ENCODE results near the gene MAPK14.
A peak's percentile ranks its signal among the peaks of the same experiment; 100 is the strongest.

The MAPK14 gene

GRCh38 chr6:36115412-36115811, 87.8 kb downstream of the MAPK14 start:
- no peak for TF ChIP-seq EZH2 (IDR thresholded peaks at IDR 0.05; ENCODE audit: borderline replicate concordance, low read length)
- TF ChIP-seq CTCF (IDR thresholded peaks at IDR 0.05; ENCODE audit: low read length) = no peak
- Histone ChIP-seq H3K9me3 (ENCODE audit: low read length) (no peaks in the 10 kb centered on the region), H3K27me3 (ENCODE audit: insufficient read depth, low read length) (no peaks in the 10 kb centered on the region), H3K79me2 (ENCODE audit: insufficient read depth, low read length) (no peaks in the 10 kb centered on the region), H4K20me1 (ENCODE audit: insufficient read depth, low read length) (no peaks in the 10 kb centered on the region), H3K4me1 (ENCODE audit: insufficient read depth, low read length, severe bottlenecking) (peaks cover 67% of the 10 kb centered on the region), H3K36me3 (ENCODE audit: insufficient read depth, low read length) (no peaks in the 10 kb centered on the region), H3F3A (ENCODE audit: insufficient read depth, low read length) (no peaks in the 10 kb centered on the region), H3K9me2 (ENCODE audit: low read depth, low read length) (no peaks in the 10 kb centered on the region), H3K27ac (ENCODE audit: low read depth, low read length, poor library complexity, severe bottlenecking) (peak overlapping the region; percentile 91), H2AFZ (ENCODE audit: low read length) (no peak overlapping the region), H3K4me3 (ENCODE audit: low read depth, low read length, poor library complexity, severe bottlenecking) (no peak overlapping the region), H3K4me2 (ENCODE audit: low read length) (peak overlapping the region; percentile 51; the same call in 1 of the 2 replicates), H3K9ac (ENCODE audit: low read length) (no peak overlapping the region)

- H3K36me3 ChIP-seq (ENCODE audit: insufficient read depth, low read length) = no peaks in the 10 kb centered on the region
- no peaks in the 10 kb centered on the region for H3K9me3 ChIP-seq (ENCODE audit: low read length)
- H3K79me2 ChIP-seq (ENCODE audit: insufficient read depth, low read length) = no peaks in the 10 kb centered on the region
- TF ChIP-seq CTCF (IDR thresholded peaks at IDR 0.05; ENCODE audit: low read length) (no peak), EZH2 (IDR thresholded peaks at IDR 0.05; ENCODE audit: borderline replicate concordance, low read length) (no peak)
- no peak overlapping the region for H2AFZ ChIP-seq (ENCODE audit: low read length)
- no peak overlapping the region for H3K4me3 ChIP-seq (ENCODE audit: low read depth, low read length, poor library complexity, severe bottlenecking)
- peak overlapping the region; percentile 91 for H3K27ac ChIP-seq (ENCODE audit: low read depth, low read length, poor library complexity, severe bottlenecking)
- H3K4me2 ChIP-seq (ENCODE audit: low read length) = no peak overlapping the region
- peaks cover 67% of the 10 kb centered on the region for H3K4me1 ChIP-seq (ENCODE audit: insufficient read depth, low read length, severe bottlenecking)
- no peak overlapping the region for H3K9ac ChIP-seq (ENCODE audit: low read length)
- no peaks in the 10 kb centered on the region for H3K9me2 ChIP-seq (ENCODE audit: low read depth, low read length)
- no peaks in the 10 kb centered on the region for H4K20me1 ChIP-seq (ENCODE audit: insufficient read depth, low read length)
- no peaks in the 10 kb centered on the region for H3F3A ChIP-seq (ENCODE audit: insufficient read depth, low read length)
- no peaks in the 10 kb centered on the region for H3K27me3 ChIP-seq (ENCODE audit: insufficient read depth, low read length)
Observed at GRCh38 chr6:36116066-36116864, 88.7 kb downstream of the MAPK14 start.

GRCh38 chr6:36116943-36117342, 89.3 kb downstream of the MAPK14 start:
- Histone ChIP-seq H3K27ac (ENCODE audit: low read depth, low read length, poor library complexity, severe bottlenecking) (peak overlapping the region; percentile 91), H3K79me2 (ENCODE audit: insufficient read depth, low read length) (no peaks in the 10 kb centered on the region), H3K36me3 (ENCODE audit: insufficient read depth, low read length) (no peaks in the 10 kb centered on the region), H3K9me2 (ENCODE audit: low read depth, low read length) (no peaks in the 10 kb centered on the region), H3K4me3 (ENCODE audit: low read depth, low read length, poor library complexity, severe bottlenecking) (no peak overlapping the region), H4K20me1 (ENCODE audit: insufficient read depth, low read length) (no peaks in the 10 kb centered on the region), H3K9me3 (ENCODE audit: low read length) (no peaks in the 10 kb centered on the region), H3K27me3 (ENCODE audit: insufficient read depth, low read length) (no peaks in the 10 kb centered on the region), H3K4me1 (ENCODE audit: insufficient read depth, low read length, severe bottlenecking) (peaks cover 73% of the 10 kb centered on the region), H3K4me2 (ENCODE audit: low read length) (no peak overlapping the region), H3F3A (ENCODE audit: insufficient read depth, low read length) (no peaks in the 10 kb centered on the region), H3K9ac (ENCODE audit: low read length) (no peak overlapping the region), H2AFZ (ENCODE audit: low read length) (no peak overlapping the region)
- TF ChIP-seq EZH2 (IDR thresholded peaks at IDR 0.05; ENCODE audit: borderline replicate concordance, low read length) (no peak), CTCF (IDR thresholded peaks at IDR 0.05; ENCODE audit: low read length) (no peak)
